Right ventricle myocardium superior (tissue), 1 donor: ENCODE data around the gene CSMD2. TPM values are rescaled to one million over a fixed set of nuclear protein-coding genes. Genes with fewer than 3 reads are reported as not detected.

ENCODE experiments used
- ATAC-seq: fragments of 200-7000 bp; cut with Tn5 transposase; one replicate; pipeline ENCODE4 v1.9.1; 2020; ENCODE audit warnings: mild to moderate bottlenecking; ENCODE audit not compliant: poor library complexity
- DNase-seq: peaks from one replicate; pipeline ENCODE4 v3.0.0-alpha.2; 2020
- intact Hi-C: fragments of 100-400 bp; cut with DNase I; formaldehyde crosslinking; loops from one replicate; pipeline ENCODE4 v1.11.2; 2022
- total RNA-seq: library from RNA; stranded (reverse); fragmentation: NEBNext Ultra II Directional; extraction: Animal tissue kit (Norgen Biotek cat#: 25700); gene quantifications from one replicate; pipeline ENCODE4 v1.2.1, GENCODE V29; 2021
- donor health status: DM: no; HTN: yes; CAD: no; lungs with severe emphysema.

Gene CSMD2
- total RNA-seq, 1 donor from 2014 or later = 0.40 TPM

GRCh38 chr1:33823401-33823800, 341.6 kb downstream of the CSMD2 start:
- ATAC-seq (no peak), DNase-seq (no peak)
- intact Hi-C loops = no loop called here

GRCh38 chr1:33822396-33822795, 342.6 kb downstream of the CSMD2 start:
- ATAC-seq (no peak), DNase-seq (no peak)
- intact Hi-C loops = no loop called here

GRCh38 chr1:33821291-33821690, 343.7 kb downstream of the CSMD2 start:
- no peak for DNase-seq
- no peak for ATAC-seq
- intact Hi-C loops = no loop called here

GRCh38 chr1:33820804-33821203, 344.2 kb downstream of the CSMD2 start:
- intact Hi-C loops = no loop called here
- DNase-seq (no peak), ATAC-seq (no peak)

- no peak for DNase-seq
- no peak for ATAC-seq
- intact Hi-C loops = no loop called here
Observed at GRCh38 chr1:33819913-33820311, 345.1 kb downstream of the CSMD2 start.

- intact Hi-C loops = no loop called here
- no peak for DNase-seq
- ATAC-seq = no peak
Observed at GRCh38 chr1:33819290-33819912, 345.6 kb downstream of the CSMD2 start.

- DNase-seq (no peak), ATAC-seq (no peak)
- intact Hi-C loops = no loop called here
Observed at GRCh38 chr1:33818071-33818470, 347.0 kb downstream of the CSMD2 start.

- ATAC-seq (no peak), DNase-seq (no peak)
- intact Hi-C loops = no loop called here
Observed at GRCh38 chr1:33815061-33815460, 350.0 kb downstream of the CSMD2 start.

- intact Hi-C loops = no loop called here
- DNase-seq = no peak
- no peak for ATAC-seq
Observed at GRCh38 chr1:33814166-33814565, 350.9 kb downstream of the CSMD2 start.

- DNase-seq (no peak), ATAC-seq (no peak)
- intact Hi-C loops = no loop called here
Observed at GRCh38 chr1:33810571-33810970, 354.5 kb downstream of the CSMD2 start.

- no peak for DNase-seq
- ATAC-seq = no peak
- intact Hi-C loops = no loop called here
Observed at GRCh38 chr1:33805988-33806387, 359.0 kb downstream of the CSMD2 start.

- DNase-seq (no peak), ATAC-seq (no peak)
- intact Hi-C loops = no loop called here
Observed at GRCh38 chr1:33802268-33802667, 362.8 kb downstream of the CSMD2 start.

- no peak for DNase-seq
- no peak for ATAC-seq
- intact Hi-C loops = no loop called here
Observed at GRCh38 chr1:33797849-33798248, 367.2 kb downstream of the CSMD2 start.

- intact Hi-C loops = no loop called here
- DNase-seq (no peak), ATAC-seq (no peak)
Observed at GRCh38 chr1:33792651-33793050, 372.4 kb downstream of the CSMD2 start.

GRCh38 chr1:33792216-33792615, 372.8 kb downstream of the CSMD2 start:
- DNase-seq (no peak), ATAC-seq (no peak)
- intact Hi-C loops = no loop called here

- DNase-seq = no peak
- intact Hi-C loops = no loop called here
- no peak for ATAC-seq
Observed at GRCh38 chr1:33791251-33791650, 373.8 kb downstream of the CSMD2 start.

GRCh38 chr1:33790577-33790976, 374.5 kb downstream of the CSMD2 start:
- intact Hi-C loops = no loop called here
- no peak for ATAC-seq
- DNase-seq = no peak

GRCh38 chr1:33784876-33785275, 380.2 kb downstream of the CSMD2 start:
- ATAC-seq (no peak), DNase-seq (no peak)
- intact Hi-C loops = no loop called here

- no peak for ATAC-seq
- intact Hi-C loops = no loop called here
- DNase-seq = no peak
Observed at GRCh38 chr1:33782776-33783175, 382.3 kb downstream of the CSMD2 start.

- no peak for DNase-seq
- intact Hi-C loops = no loop called here
- ATAC-seq = no peak
Observed at GRCh38 chr1:33781652-33782051, 383.4 kb downstream of the CSMD2 start.

- DNase-seq = no peak
- ATAC-seq = no peak
- intact Hi-C loops = no loop called here
Observed at GRCh38 chr1:33777337-33777736, 387.7 kb downstream of the CSMD2 start.
